ENCODE results near the gene PIGL. TPM values are rescaled to one million over a fixed set of nuclear protein-coding genes. Genes with fewer than 3 reads are reported as not detected.
A peak's percentile ranks its signal among the peaks of the same experiment; 100 is the strongest.
"Not testable (repeated sequence)": the region's sequence is repeated elsewhere in the genome, so short reads cannot be mapped to it uniquely, and the experiment has no call there.

Gene PIGL
- total RNA-seq, 6 experiments from 2014 or later = 12.0 to 15.5 (median 14.9) TPM

DNA sequence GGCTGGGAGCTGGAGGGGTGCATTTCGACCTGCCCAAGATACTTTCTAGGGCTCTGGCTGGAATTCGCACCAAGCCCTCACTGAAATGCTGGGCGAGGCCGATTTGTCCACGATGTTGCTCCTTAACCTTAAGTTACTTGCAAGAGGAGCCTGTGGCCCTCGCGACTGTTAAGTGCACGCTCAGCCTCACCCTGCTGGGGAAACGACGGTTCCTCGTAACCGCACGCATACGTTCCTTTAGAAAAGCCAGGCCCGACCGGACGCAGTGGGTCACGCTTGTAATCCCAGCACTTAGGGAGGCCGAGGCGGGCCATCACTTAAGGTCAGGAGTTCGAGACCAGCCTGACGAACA, 1.1 kb upstream of the PIGL start:
- Mint-ChIP-seq H3K36me3 (ENCODE audit: low read depth) (peaks cover 5% of the 10 kb centered on the region; the same call in 1 of the 2 replicates), H3K4me1 (ENCODE audit: low read depth) (peaks cover 44% of the 10 kb centered on the region), H3K27ac (peak overlapping the region; percentile 78), H3K27me3 (ENCODE audit: insufficient read depth) (no peaks in the 10 kb centered on the region), H3K4me3 (peak overlapping the region; percentile 97), H3K9me3 (peaks cover 4% of the 10 kb centered on the region; the same call in 1 of the 2 replicates)
- TF ChIP-seq, protein P1, sequence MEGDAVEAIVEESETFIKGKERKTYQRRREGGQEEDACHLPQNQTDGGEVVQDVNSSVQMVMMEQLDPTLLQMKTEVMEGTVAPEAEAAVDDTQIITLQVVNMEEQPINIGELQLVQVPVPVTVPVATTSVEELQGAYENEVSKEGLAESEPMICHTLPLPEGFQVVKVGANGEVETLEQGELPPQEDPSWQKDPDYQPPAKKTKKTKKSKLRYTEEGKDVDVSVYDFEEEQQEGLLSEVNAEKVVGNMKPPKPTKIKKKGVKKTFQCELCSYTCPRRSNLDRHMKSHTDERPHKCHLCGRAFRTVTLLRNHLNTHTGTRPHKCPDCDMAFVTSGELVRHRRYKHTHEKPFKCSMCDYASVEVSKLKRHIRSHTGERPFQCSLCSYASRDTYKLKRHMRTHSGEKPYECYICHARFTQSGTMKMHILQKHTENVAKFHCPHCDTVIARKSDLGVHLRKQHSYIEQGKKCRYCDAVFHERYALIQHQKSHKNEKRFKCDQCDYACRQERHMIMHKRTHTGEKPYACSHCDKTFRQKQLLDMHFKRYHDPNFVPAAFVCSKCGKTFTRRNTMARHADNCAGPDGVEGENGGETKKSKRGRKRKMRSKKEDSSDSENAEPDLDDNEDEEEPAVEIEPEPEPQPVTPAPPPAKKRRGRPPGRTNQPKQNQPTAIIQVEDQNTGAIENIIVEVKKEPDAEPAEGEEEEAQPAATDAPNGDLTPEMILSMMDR (IDR thresholded peaks at IDR 0.05) = no peak; the same call in 1 of the 2 replicates
- no peak for DNase-seq

DNA sequence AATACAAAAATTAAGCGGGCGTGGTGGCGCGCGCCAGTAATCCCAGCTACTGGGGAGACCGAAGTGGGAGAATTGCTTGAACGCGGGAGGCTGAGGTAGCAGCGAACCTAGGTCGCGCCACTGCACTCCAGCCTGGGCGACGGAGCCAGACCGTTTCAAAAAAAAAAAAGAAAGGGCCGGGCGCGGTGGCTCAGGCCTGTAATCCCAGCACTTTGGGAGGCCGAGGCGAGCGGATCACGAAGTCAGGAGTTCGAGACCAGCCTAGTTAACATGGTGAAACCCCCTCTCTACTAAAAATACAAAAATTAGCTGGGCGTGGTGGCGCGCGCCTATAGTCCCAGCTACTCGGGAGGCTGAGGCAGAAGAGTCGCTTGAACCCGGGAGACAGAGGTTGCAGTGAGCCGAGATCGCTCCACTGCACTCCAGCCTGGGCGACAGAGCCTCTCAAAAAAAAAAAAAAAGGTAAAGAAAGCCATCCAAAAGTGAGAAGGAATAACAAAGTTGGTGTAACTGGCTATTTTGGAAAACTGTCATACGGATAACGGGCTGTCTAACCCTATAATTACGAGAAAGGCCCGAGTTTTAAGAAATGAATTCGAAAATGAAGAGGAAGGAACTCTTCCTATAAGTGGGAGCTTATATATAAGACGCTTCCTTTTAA, 539 bp upstream of the PIGL start:
- H3K36me3 Mint-ChIP-seq (ENCODE audit: low read depth); H3K9me3 Mint-ChIP-seq; DNase-seq; H3K27me3 Mint-ChIP-seq (ENCODE audit: insufficient read depth): not testable (repeated sequence)
- Mint-ChIP-seq H3K4me1 (ENCODE audit: low read depth) (peaks cover 42% of the 10 kb centered on the region), H3K27ac (peak overlapping the region; percentile 93), H3K4me3 (peak overlapping the region; percentile 98)

DNA sequence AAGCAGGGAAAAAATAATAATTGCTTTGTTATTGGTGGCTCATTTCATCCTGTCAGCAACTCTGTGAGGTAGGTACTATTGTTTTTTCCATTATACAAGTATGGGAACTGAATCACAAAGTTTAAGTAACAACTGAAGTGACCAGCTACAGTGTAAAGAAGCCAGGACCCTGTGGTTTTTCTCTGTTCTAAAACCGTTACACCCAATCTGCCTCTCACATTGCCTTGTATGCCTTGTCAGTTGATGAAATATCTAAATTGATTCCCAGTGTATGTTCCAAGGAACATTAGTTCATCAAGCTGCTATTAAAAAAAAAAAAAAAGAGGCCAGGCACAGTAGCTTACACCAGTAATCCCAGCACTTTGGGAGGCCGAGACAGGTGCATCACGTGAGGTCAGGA, 5.4 kb downstream of the PIGL start:
- Mint-ChIP-seq H3K4me3 (no peak overlapping the region), H3K27ac (no peak overlapping the region), H3K9me3 (no peaks in the 10 kb centered on the region), H3K4me1 (ENCODE audit: low read depth) (peaks cover 14% of the 10 kb centered on the region; the same call in 1 of the 2 replicates), H3K27me3 (ENCODE audit: insufficient read depth) (no peaks in the 10 kb centered on the region), H3K36me3 (ENCODE audit: low read depth) (no peaks in the 10 kb centered on the region)
- no peak for DNase-seq
- TF ChIP-seq, protein P1 (IDR thresholded peaks at IDR 0.05) = no peak

DNA sequence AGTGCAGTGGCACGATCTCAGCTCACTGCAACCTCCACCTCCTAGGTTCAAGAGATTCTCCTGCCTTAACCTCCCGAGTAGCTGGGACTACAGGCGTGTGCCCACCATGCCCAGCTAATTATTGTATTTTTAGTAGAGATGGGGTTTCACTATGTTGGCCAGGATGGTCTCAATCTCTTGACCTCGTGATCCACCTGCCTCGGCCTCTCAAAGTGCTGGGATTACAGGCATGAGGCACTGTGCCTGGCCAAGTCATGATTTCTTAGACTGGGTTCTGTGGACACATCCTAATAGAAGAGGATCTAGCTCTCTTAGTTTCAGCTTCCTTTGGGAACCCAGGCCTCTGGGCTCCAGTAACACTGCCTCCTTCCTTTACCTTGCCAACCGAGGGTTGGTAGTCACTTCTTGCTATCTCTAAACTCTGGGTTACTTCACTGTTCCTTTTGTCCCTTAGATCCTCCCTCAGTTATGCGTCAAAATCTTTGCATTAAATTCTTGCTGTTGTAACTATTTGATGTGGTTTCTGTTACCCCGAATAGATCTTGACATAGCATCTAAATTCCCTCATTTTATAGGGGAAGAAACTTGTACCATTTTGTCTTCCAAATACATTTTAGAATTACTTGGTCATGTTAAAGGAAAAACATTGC, 13.0 kb downstream of the PIGL start:
- H3K36me3 Mint-ChIP-seq (ENCODE audit: low read depth); H3K9me3 Mint-ChIP-seq; H3K27me3 Mint-ChIP-seq (ENCODE audit: insufficient read depth); DNase-seq: not testable (repeated sequence)
- peak overlapping the region; percentile 53 for H3K4me3 Mint-ChIP-seq
- H3K4me1 Mint-ChIP-seq (ENCODE audit: low read depth) = peaks cover 21% of the 10 kb centered on the region
- peak overlapping the region; percentile 46 for H3K27ac Mint-ChIP-seq

DNA sequence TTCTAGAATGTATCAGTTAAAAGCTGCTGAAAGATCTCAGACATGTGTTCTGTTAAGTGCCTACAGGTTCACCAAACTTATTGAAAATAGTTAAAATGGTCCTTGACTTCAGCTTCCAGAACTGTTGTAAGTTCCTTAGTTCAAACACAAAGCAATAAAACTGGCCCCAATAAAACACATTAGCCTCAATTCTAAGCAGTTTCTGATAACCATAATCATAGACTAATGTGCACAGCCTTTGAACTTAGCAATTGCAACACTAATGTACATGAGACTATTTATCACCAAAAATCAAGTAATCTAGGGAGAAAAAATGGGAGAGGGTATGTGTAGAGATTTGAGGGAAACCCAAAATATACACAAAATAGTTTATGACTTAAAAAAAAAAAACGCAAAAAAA, 15.4 kb downstream of the PIGL start:
- peaks cover 21% of the 10 kb centered on the region for H3K4me1 Mint-ChIP-seq (ENCODE audit: low read depth)
- TF ChIP-seq, protein P1 (IDR thresholded peaks at IDR 0.05) = no peak
- no peak overlapping the region for H3K27ac Mint-ChIP-seq
- no peaks in the 10 kb centered on the region for H3K9me3 Mint-ChIP-seq
- DNase-seq = no peak
- no peak overlapping the region for H3K4me3 Mint-ChIP-seq
- peaks cover 12% of the 10 kb centered on the region; the same call in 1 of the 2 replicates for H3K36me3 Mint-ChIP-seq (ENCODE audit: low read depth)
- H3K27me3 Mint-ChIP-seq (ENCODE audit: insufficient read depth) = no peaks in the 10 kb centered on the region

DNA sequence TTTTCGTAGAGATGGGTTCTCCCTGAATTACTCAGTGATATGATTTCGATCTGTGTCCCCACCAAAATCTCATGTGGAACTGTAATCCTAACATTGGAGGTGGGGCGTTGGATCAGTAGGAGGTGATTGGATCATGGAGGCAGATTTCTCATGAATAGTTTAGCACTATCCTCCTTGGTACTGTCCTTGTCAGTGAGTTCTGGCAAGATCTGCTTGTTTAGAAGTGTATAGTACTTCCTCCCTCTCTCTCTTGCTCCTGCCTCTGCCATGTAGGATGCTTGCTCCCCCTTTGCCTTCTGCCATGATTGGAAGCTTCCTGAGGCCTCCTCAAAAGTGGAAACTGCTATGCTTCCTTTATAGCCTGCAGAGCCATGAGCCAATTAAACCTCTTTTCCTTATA, 22.9 kb downstream of the PIGL start:
- H3K36me3 Mint-ChIP-seq (ENCODE audit: low read depth) = peaks cover 8% of the 10 kb centered on the region; the same call in 1 of the 2 replicates
- no peaks in the 10 kb centered on the region; the same call in 1 of the 2 replicates for H3K27me3 Mint-ChIP-seq (ENCODE audit: insufficient read depth)
- no peak overlapping the region for H3K27ac Mint-ChIP-seq
- TF ChIP-seq, protein P1 (IDR thresholded peaks at IDR 0.05) = no peak
- no peaks in the 10 kb centered on the region for H3K9me3 Mint-ChIP-seq
- H3K4me3 Mint-ChIP-seq = no peak overlapping the region
- no peak for DNase-seq
- peaks cover 8% of the 10 kb centered on the region for H3K4me1 Mint-ChIP-seq (ENCODE audit: low read depth)

Measured in HFFc6 (cell line).